Tibial nerve (tissue), 4 donors: ENCODE data around the gene PIM2. TPM values are rescaled to one million over a fixed set of nuclear protein-coding genes. Genes with fewer than 3 reads are reported as not detected.

Source experiments
- DNase-seq, 2 donors: peaks; one replicate each; pipeline ENCODE4 v3.0.0-alpha.2; 2019; ENCODE audit warnings: low spot score in 2 of 2
- H3K27ac ChIP-seq, 4 donors: fragments of 200-600 bp; sonication (generic) in 3 of 4; one replicate each; pipeline ENCODE4 v1.5.1; 2017 to 2019; ENCODE audit warnings: mild to moderate bottlenecking in 1 of 4
- H3K27me3 ChIP-seq, 2 donors: fragments of 200-600 bp; sonication (generic) in 1 of 2; one replicate each; pipeline versions ENCODE4 v1.5.1 to v1.6.0; 2017 to 2019
- H3K36me3 ChIP-seq, 3 donors: fragments of 200-600 bp; sonication (generic); one replicate each; pipeline ENCODE4 v1.5.1; 2018 to 2019
- H3K4me1 ChIP-seq, 4 donors: fragments of 200-600 bp; sonication (generic) in 3 of 4; one replicate each; pipeline ENCODE4 v1.5.1; 2017 to 2019
- H3K4me3 ChIP-seq, 4 donors: fragments of 200-600 bp; sonication (generic) in 3 of 4; one replicate each; pipeline ENCODE4 v1.5.1; 2017 to 2019; ENCODE audit warnings: mild to moderate bottlenecking in 1 of 4, moderate library complexity in 1 of 4
- H3K9me3 ChIP-seq, 4 donors: fragments of 200-600 bp; sonication (generic) in 3 of 4; one replicate each; pipeline ENCODE4 v1.5.1; 2017 to 2019
- EP300 ChIP-seq, 2 donors: sonication (generic); formaldehyde crosslinking; IDR thresholded peaks; one replicate each; pipeline ENCODE4 v1.6.1; 2017; ENCODE audit warnings: antibody characterized with exemption in 2 of 2, mild to moderate bottlenecking in 1 of 2
- POLR2A ChIP-seq, 2 donors: fragments of 450-650 bp; IDR thresholded peaks; one replicate each; pipeline ENCODE4 v1.6.1; 2017; ENCODE audit warnings: antibody characterized with exemption in 2 of 2, mild to moderate bottlenecking in 2 of 2, moderate library complexity in 2 of 2
- WGBS, 2 donors: methylation state at CpG; one replicate each; pipeline ENCODE4 v1.1.5; 2018; 5-methylcytosine and 5-hydroxymethylcytosine counted together
- total RNA-seq, 4 donors: library from RNA; depleted of rRNA; stranded (reverse); fragments of >200 nt; gene quantifications; one replicate each; pipeline ENCODE4 v1.1.0, GENCODE V29; 2016
- TF ChIP-seq, protein P1 (sequence below), 5 experiments: fragments of 200-600 bp in 3 of 5; fragments of 450-650 bp in 2 of 5; sonication (generic) in 3 of 5; IDR thresholded peaks; one replicate each; pipeline ENCODE4 v1.5.1; 2016 to 2019; ENCODE audit warnings: antibody characterized with exemption in 5 of 5, mild to moderate bottlenecking in 3 of 5, moderate library complexity in 2 of 5

PIM2 gene
- total RNA-seq, 4 donors from 2014 or later = 4.9 to 8.4 (median 6.8) TPM

DNA sequence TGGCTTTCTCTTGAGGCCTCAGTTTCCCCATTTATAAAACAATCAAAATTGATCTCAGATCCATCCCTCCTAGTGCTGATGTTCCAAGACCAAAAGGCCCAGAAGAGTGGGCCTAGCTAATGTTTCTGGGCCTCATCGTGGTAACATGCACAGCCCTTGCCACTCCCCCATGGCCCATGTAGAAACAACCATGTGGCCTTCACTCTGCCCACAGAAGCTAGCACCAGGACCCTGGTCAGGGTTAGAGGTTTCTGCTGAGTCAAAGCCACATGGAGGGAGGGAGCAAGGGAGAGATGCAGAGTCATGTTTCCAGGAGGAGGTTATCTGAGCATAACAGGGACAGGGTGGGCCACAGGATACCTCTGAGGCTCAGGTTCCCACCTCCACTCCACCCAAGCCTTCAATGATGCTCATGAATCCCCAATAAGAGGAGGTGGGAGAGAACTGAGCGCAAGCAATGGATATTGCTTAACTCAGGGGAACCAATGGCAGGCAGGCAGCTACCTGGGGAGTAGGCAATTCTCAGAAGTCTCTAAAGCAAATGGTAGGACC is 21.7 kb upstream of the PIM2 start:
- no peaks in the 10 kb centered on the region for H3K36me3 ChIP-seq
- H3K27ac ChIP-seq = peak overlapping the region in 1 of 4 donors; percentile 45
- H3K27me3 ChIP-seq = no peaks in the 10 kb centered on the region
- TF ChIP-seq, protein P1, sequence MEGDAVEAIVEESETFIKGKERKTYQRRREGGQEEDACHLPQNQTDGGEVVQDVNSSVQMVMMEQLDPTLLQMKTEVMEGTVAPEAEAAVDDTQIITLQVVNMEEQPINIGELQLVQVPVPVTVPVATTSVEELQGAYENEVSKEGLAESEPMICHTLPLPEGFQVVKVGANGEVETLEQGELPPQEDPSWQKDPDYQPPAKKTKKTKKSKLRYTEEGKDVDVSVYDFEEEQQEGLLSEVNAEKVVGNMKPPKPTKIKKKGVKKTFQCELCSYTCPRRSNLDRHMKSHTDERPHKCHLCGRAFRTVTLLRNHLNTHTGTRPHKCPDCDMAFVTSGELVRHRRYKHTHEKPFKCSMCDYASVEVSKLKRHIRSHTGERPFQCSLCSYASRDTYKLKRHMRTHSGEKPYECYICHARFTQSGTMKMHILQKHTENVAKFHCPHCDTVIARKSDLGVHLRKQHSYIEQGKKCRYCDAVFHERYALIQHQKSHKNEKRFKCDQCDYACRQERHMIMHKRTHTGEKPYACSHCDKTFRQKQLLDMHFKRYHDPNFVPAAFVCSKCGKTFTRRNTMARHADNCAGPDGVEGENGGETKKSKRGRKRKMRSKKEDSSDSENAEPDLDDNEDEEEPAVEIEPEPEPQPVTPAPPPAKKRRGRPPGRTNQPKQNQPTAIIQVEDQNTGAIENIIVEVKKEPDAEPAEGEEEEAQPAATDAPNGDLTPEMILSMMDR (IDR thresholded peaks at IDR 0.05) = no peak
- TF ChIP-seq EP300 (IDR thresholded peaks at IDR 0.05) (no peak), POLR2A (IDR thresholded peaks at IDR 0.05) (no peak)
- H3K4me1 ChIP-seq = peaks cover 0 to 40% (median 6%) of the 10 kb centered on the region in 4 donors
- whole genome bisulfite sequencing, 2 donors = 70 to 83% methylated on average over 2 of the region's 2 CpGs
- DNase-seq = no peak
- H3K4me3 ChIP-seq = no peak overlapping the region
- H3K9me3 ChIP-seq = no peaks in the 10 kb centered on the region

- WGBS, 2 donors = 59 to 83% methylated on average over 2 to 3 of the region's 3 CpGs
- peaks cover 0 to 7% (median 0%) of the 10 kb centered on the region in 3 donors for H3K36me3 ChIP-seq
- peaks cover 0 to 40% (median 6%) of the 10 kb centered on the region in 4 donors for H3K4me1 ChIP-seq
- no peaks in the 10 kb centered on the region for H3K9me3 ChIP-seq
- peak overlapping the region in 1 of 4 donors; percentile 45 for H3K27ac ChIP-seq
- H3K4me3 ChIP-seq = no peak overlapping the region
- no peak for DNase-seq
- H3K27me3 ChIP-seq = no peaks in the 10 kb centered on the region
- TF ChIP-seq, protein P1 (IDR thresholded peaks at IDR 0.05) = no peak
- TF ChIP-seq EP300 (IDR thresholded peaks at IDR 0.05) = no peak
- TF ChIP-seq POLR2A (IDR thresholded peaks at IDR 0.05) = no peak
Measured at GRCh38 chrX:48939524-48940228, 20.9 kb upstream of the PIM2 start.

DNA sequence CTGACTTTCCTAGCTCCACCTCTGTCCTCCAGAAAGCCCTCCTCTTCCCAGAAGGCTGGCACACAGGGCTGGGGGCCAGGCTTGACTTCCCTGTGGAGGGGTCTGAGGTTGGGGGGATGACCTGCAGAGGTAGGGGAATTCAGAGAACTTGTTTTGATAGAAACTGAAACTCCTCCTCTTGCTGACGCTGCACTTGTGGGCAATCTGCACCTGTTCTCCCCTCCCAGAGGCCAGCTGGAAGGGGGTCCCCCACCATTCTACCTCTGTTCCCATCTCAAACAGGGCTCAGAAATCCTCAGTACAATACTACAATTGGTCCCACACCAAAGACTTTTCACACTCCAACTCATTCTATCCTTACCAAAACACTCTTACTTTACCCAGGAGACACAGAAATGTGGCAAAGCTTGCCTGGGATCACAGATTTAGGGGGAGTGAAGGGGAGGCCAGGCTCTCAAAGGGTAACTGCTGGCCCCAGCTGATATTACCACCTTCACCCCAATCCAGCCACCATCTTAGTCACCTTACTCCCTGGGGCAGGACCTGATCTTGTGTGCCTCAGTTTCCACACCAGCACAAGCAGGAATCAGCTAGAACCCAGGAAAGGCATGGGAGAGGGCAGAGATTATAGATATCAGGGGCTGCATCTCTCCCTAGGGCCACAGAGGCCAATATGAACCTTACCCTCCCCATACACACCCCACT is 20.0 kb upstream of the PIM2 start:
- WGBS, 2 donors = 63 to 82% methylated on average over 1 of the region's 1 CpG
- Histone ChIP-seq H3K27ac (peak overlapping the region in 1 of 4 donors; percentile 62), H3K9me3 (no peaks in the 10 kb centered on the region)

GRCh38 chrX:48937054-48937907 is 18.5 kb upstream of the PIM2 start:
- peak overlapping the region in 2 of 4 donors; percentile 37 to 62 for H3K27ac ChIP-seq
- H3K4me1 ChIP-seq = peaks cover 0 to 33% (median 6%) of the 10 kb centered on the region in 4 donors
- TF ChIP-seq POLR2A (IDR thresholded peaks at IDR 0.05) (no peak), EP300 (IDR thresholded peaks at IDR 0.05) (no peak)
- TF ChIP-seq, protein P1 (IDR thresholded peaks at IDR 0.05) = no peak
- peak in 1 of 2 donors; percentile 18 for DNase-seq
- H3K9me3 ChIP-seq = no peaks in the 10 kb centered on the region
- no peak overlapping the region for H3K4me3 ChIP-seq
- 20 to 42% methylated on average over 2 to 9 of the region's 9 CpGs for WGBS, 2 donors
- no peaks in the 10 kb centered on the region for H3K27me3 ChIP-seq
- peaks cover 0 to 31% (median 0%) of the 10 kb centered on the region in 3 donors for H3K36me3 ChIP-seq

More for the DNA sequence above, 20.0 kb upstream of the PIM2 start:
- DNase-seq = no peak
- Histone ChIP-seq H3K4me1 (peaks cover 0 to 40% (median 6%) of the 10 kb centered on the region in 4 donors), H3K27me3 (no peaks in the 10 kb centered on the region), H3K4me3 (no peak overlapping the region), H3K36me3 (peaks cover 0 to 15% (median 0%) of the 10 kb centered on the region in 3 donors)
- TF ChIP-seq, protein P1 (IDR thresholded peaks at IDR 0.05) = no peak
- no peak for TF ChIP-seq POLR2A (IDR thresholded peaks at IDR 0.05)
- no peak for TF ChIP-seq EP300 (IDR thresholded peaks at IDR 0.05)
